Activated CD4-positive, alpha-beta T cell treated with anti-CD3 and anti-CD28 coated beads, Interleukin-2, Interleukin-4, amounts not matched to agents 100 ng/mL and 50 ng/mL, durations not matched to agents 16 hours and 8 hours (primary cell): ENCODE results near the gene WDR19.
A peak's percentile ranks its signal among the peaks of the same experiment; 100 is the strongest.
"Not testable (repeated sequence)": the region's sequence is repeated elsewhere in the genome, so short reads cannot be mapped to it uniquely, and the experiment has no call there.

Experiments
- DNase-seq: peaks from one replicate; pipeline ENCODE4 v3.0.0-alpha.2; 2020; ENCODE audit warnings: low spot score

Gene WDR19

GRCh38 chr4:39233114-39233513 lies 50.8 kb downstream of the WDR19 start:
- no peak for DNase-seq

- DNase-seq = no peak
Observed at GRCh38 chr4:39233783-39234182, 51.5 kb downstream of the WDR19 start.

- no peak for DNase-seq
Observed at GRCh38 chr4:39235021-39235420, 52.7 kb downstream of the WDR19 start.

GRCh38 chr4:39235696-39236095 lies 53.4 kb downstream of the WDR19 start:
- no peak for DNase-seq

GRCh38 chr4:39237179-39237578 lies 54.9 kb downstream of the WDR19 start:
- no peak for DNase-seq

GRCh38 chr4:39243462-39243861 lies 61.1 kb downstream of the WDR19 start:
- DNase-seq = no peak

GRCh38 chr4:39255266-39255665 lies 72.9 kb downstream of the WDR19 start:
- DNase-seq = no peak

GRCh38 chr4:39255871-39256270 lies 73.5 kb downstream of the WDR19 start:
- no peak for DNase-seq

- no peak for DNase-seq
Observed at GRCh38 chr4:39256436-39256835, 74.1 kb downstream of the WDR19 start.

GRCh38 chr4:39259571-39260330 lies 77.4 kb downstream of the WDR19 start:
- DNase-seq = no peak

- no peak for DNase-seq
Observed at GRCh38 chr4:39263895-39264294, 81.6 kb downstream of the WDR19 start.

GRCh38 chr4:39274503-39274902 lies 92.2 kb downstream of the WDR19 start:
- DNase-seq = no peak

- not testable (repeated sequence) for DNase-seq
Observed at GRCh38 chr4:39277661-39278060, 95.3 kb downstream of the WDR19 start.

- DNase-seq = no peak
Observed at GRCh38 chr4:39278476-39278875, 96.1 kb downstream of the WDR19 start.

- DNase-seq = no peak
Observed at GRCh38 chr4:39279416-39279815, 97.1 kb downstream of the WDR19 start.

GRCh38 chr4:39280770-39281169 lies 98.4 kb downstream of the WDR19 start:
- DNase-seq = no peak

- DNase-seq = peak; percentile 60
Observed at GRCh38 chr4:39285111-39285795, 102.9 kb downstream of the WDR19 start.

- DNase-seq = no peak
Observed at GRCh38 chr4:39285853-39286252, 103.5 kb downstream of the WDR19 start.

GRCh38 chr4:39286263-39286662 lies 103.9 kb downstream of the WDR19 start:
- no peak for DNase-seq

- DNase-seq = no peak
Observed at GRCh38 chr4:39287223-39287622, 104.9 kb downstream of the WDR19 start.

- peak; percentile 24 for DNase-seq
Observed at GRCh38 chr4:39291686-39292085, 109.4 kb downstream of the WDR19 start.

GRCh38 chr4:39292433-39292832 lies 110.1 kb downstream of the WDR19 start:
- DNase-seq = not testable (repeated sequence)

- no peak for DNase-seq
Observed at GRCh38 chr4:39295784-39296183, 113.5 kb downstream of the WDR19 start.

- no peak for DNase-seq
Observed at GRCh38 chr4:39302901-39303300, 120.6 kb downstream of the WDR19 start.
